Keratinocyte (primary cell): ENCODE measurements around the gene FGF12. TPM values are rescaled to one million over a fixed set of nuclear protein-coding genes. Genes with fewer than 3 reads are reported as not detected.

ENCODE experiments used
- DNase-seq: peaks from one replicate; pipeline ENCODE4 v3.0.0-alpha.2; 2011; ENCODE audit warnings: low read depth, missing footprints, low spot score
- FAIRE-seq: peaks from 2 replicates; lab custom pipeline; 2011; peaks lifted over from hg19 to GRCh38; lab: Jason Lieb, UNC
- H2AFZ ChIP-seq: 2 replicates; pipeline ENCODE4 v1.6.0; 2012; ENCODE audit warnings: low read length, control low read depth, inconsistent platforms; ENCODE audit not compliant: control insufficient read depth
- H3K27ac ChIP-seq: 2 replicates; pipeline ENCODE4 v1.5.1; 2011; ENCODE audit warnings: low read length; ENCODE audit not compliant: control insufficient read depth, insufficient read depth
- H3K27me3 ChIP-seq: 3 replicates; pipeline ENCODE4 v1.6.0; 2011; ENCODE audit warnings: low read length; ENCODE audit not compliant: control insufficient read depth, insufficient read depth; ENCODE audit errors: extremely low read depth
- H3K36me3 ChIP-seq, 2 experiments: 2 replicates in 1 of 2; 3 replicates in 1 of 2; pipeline ENCODE4 v1.5.1; 2011; ENCODE audit warnings: low read length in 2 of 2, mild to moderate bottlenecking in 1 of 2; ENCODE audit not compliant: control insufficient read depth in 2 of 2, insufficient read depth in 2 of 2; ENCODE audit errors: extremely low read depth in 1 of 2
- H3K4me1 ChIP-seq: 3 replicates; pipeline ENCODE4 v1.5.1; 2011; ENCODE audit warnings: low read length; ENCODE audit not compliant: control insufficient read depth, insufficient read depth; ENCODE audit errors: extremely low read depth
- H3K4me2 ChIP-seq: 3 replicates; pipeline ENCODE4 v1.6.0; 2011; ENCODE audit warnings: low read depth, low read length; ENCODE audit not compliant: control insufficient read depth, insufficient read depth; ENCODE audit errors: extremely low read depth
- H3K4me3 ChIP-seq, 3 experiments: fragments of 200-600 bp in 1 of 3; sonication (generic) in 1 of 3; 2 replicates in 2 of 3; 3 replicates in 1 of 3; pipeline ENCODE4 v1.5.1; 2011 to 2016; ENCODE audit warnings: low read length in 3 of 3, mild to moderate bottlenecking in 3 of 3, control low read depth in 2 of 3, inconsistent platforms in 1 of 3, low read depth in 1 of 3, mixed read lengths in 1 of 3, mixed run types in 1 of 3, moderate library complexity in 1 of 3; ENCODE audit not compliant: control insufficient read depth in 2 of 3, insufficient read depth in 2 of 3; ENCODE audit errors: extremely low read depth in 1 of 3
- H3K79me2 ChIP-seq: 2 replicates; pipeline ENCODE4 v1.6.0; 2012; ENCODE audit warnings: low read length; ENCODE audit not compliant: control insufficient read depth, insufficient read depth
- H3K9ac ChIP-seq: 3 replicates; pipeline ENCODE4 v1.6.0; 2011; ENCODE audit warnings: low read length; ENCODE audit not compliant: control insufficient read depth, insufficient read depth; ENCODE audit errors: extremely low read depth
- H3K9me1 ChIP-seq: 3 replicates; pipeline ENCODE4 v1.6.0; 2011; ENCODE audit warnings: low read length; ENCODE audit not compliant: control insufficient read depth, insufficient read depth; ENCODE audit errors: extremely low read depth
- H3K9me3 ChIP-seq: 2 replicates; pipeline ENCODE4 v1.5.1; 2012; ENCODE audit warnings: low read depth, low read length; ENCODE audit not compliant: control insufficient read depth
- H4K20me1 ChIP-seq: 3 replicates; pipeline ENCODE4 v1.6.0; 2011; ENCODE audit warnings: low read length; ENCODE audit not compliant: control insufficient read depth, insufficient read depth; ENCODE audit errors: extremely low read depth
- EZH2 ChIP-seq: IDR thresholded peaks from one replicate; pipeline ENCODE4 v1.6.1; 2012; ENCODE audit warnings: inconsistent platforms, mild to moderate bottlenecking, low read length, moderate library complexity
- dilution Hi-C: fragments of 300-500 bp; cut with MboI; formaldehyde crosslinking; loops from one replicate; pipeline ENCODE4 v1.7.0; 2020; ENCODE audit warnings: low sequenced_read_pairs; ENCODE audit not compliant: extremely low pct_ligation_motif_present
- polyA plus RNA-seq, 5 experiments: library from polyadenylated mRNA; depleted of rRNA in 3 of 5; stranded (reverse) in 3 of 5; stranded (forward) in 1 of 5; unstranded in 1 of 5; fragments of >200 nt; gene quantifications; 1 replicate in 1 of 5; 2 replicates in 3 of 5; 3 replicates in 1 of 5; pipeline versions ENCODE4 v1.2.1 to v1.2.3, GENCODE V29; 2011 to 2012; ENCODE audit warnings: missing spikeins in 2 of 5, low read depth in 1 of 5, low replicate concordance in 1 of 5
- TF ChIP-seq, protein P1 (sequence below), 3 experiments: IDR thresholded peaks in 1 of 3; conservative IDR thresholded peaks in 1 of 3; optimal IDR thresholded peaks in 1 of 3; 2 replicates in 2 of 3; 3 replicates in 1 of 3; pipeline versions ENCODE3 to v1.5.1; 2011; ENCODE audit warnings: low read length in 3 of 3, mild to moderate bottlenecking in 3 of 3, moderate library complexity in 2 of 3, control low read depth in 1 of 3, inconsistent platforms in 1 of 3; ENCODE audit not compliant: insufficient read depth in 2 of 3; ENCODE audit errors: extremely low read depth in 1 of 3

FGF12 gene
- polyA plus RNA-seq, 1 donor (not counting 4 experiments of a cell fraction or from before 2014, with no cell fraction given) = 4.1 TPM

DNA sequence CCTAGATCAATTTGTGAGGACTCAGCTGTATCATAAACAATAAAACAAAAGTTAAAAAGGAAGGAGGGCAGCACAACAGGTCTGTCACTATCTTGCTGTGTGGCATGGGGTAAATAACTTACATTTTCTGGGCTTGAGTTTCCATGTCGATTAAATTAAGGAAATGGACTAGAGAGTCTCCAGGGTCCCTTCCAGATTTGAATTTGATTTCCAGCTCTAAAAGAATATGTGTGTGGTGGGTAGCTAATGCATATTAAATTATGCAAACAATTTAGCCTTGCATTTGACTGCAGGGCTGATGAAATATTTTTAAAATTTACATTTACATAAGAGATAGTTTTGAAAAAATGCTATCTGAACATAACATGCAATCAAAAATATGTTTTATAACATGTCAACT, 447.7 kb downstream of the FGF12 start:
- dilution Hi-C loops = no loop called here
- DNase-seq (no peak), FAIRE-seq (no peak)

DNA sequence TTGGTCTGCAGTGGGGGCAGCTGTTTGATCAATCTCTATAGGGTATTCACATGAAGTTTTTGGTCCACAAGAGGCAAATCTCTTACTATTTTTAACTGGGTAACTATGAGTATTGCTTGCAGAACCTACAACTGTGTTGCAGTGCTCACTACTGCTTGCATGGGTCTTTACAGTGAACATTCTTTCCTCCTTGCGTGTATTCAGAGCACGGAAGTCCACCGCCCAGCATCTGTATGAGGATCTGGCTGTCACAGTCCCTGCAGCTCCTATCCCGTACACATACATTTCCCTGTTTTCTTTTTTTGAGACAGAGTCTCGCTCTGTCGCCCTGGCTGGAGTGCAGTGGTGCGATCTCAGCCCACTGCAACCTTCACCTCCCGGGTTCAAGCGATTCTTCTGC, 449.9 kb downstream of the FGF12 start:
- no peaks in the 10 kb centered on the region for H3K27me3 ChIP-seq
- H3K4me3 ChIP-seq = no peak overlapping the region
- H3K4me2 ChIP-seq = no peak overlapping the region
- no peaks in the 10 kb centered on the region for H4K20me1 ChIP-seq
- no peak overlapping the region for H2AFZ ChIP-seq
- no peak for DNase-seq
- no peaks in the 10 kb centered on the region for H3K9me3 ChIP-seq
- H3K79me2 ChIP-seq = no peaks in the 10 kb centered on the region
- no peak overlapping the region for H3K27ac ChIP-seq
- FAIRE-seq = no peak
- no peak overlapping the region for H3K9ac ChIP-seq
- TF ChIP-seq EZH2 = no peak
- TF ChIP-seq, protein P1, sequence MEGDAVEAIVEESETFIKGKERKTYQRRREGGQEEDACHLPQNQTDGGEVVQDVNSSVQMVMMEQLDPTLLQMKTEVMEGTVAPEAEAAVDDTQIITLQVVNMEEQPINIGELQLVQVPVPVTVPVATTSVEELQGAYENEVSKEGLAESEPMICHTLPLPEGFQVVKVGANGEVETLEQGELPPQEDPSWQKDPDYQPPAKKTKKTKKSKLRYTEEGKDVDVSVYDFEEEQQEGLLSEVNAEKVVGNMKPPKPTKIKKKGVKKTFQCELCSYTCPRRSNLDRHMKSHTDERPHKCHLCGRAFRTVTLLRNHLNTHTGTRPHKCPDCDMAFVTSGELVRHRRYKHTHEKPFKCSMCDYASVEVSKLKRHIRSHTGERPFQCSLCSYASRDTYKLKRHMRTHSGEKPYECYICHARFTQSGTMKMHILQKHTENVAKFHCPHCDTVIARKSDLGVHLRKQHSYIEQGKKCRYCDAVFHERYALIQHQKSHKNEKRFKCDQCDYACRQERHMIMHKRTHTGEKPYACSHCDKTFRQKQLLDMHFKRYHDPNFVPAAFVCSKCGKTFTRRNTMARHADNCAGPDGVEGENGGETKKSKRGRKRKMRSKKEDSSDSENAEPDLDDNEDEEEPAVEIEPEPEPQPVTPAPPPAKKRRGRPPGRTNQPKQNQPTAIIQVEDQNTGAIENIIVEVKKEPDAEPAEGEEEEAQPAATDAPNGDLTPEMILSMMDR (optimal IDR thresholded peaks at IDR 0.05 in 1 of 3, IDR thresholded peaks at IDR 0.05 in 1 of 3, conservative IDR thresholded peaks at IDR 0.05 in 1 of 3; ENCODE audit: extremely low read depth in 1 of 3, insufficient read depth in 2 of 3, low read length in 3 of 3) = no peak
- dilution Hi-C loops = no loop called here
- H3K4me1 ChIP-seq = no peaks in the 10 kb centered on the region
- no peaks in the 10 kb centered on the region for H3K9me1 ChIP-seq
- no peaks in the 10 kb centered on the region for H3K36me3 ChIP-seq

More for the DNA sequence above, 447.7 kb downstream of the FGF12 start:
- no peaks in the 10 kb centered on the region for H4K20me1 ChIP-seq
- H3K4me2 ChIP-seq = no peak overlapping the region
- H3K4me1 ChIP-seq = no peaks in the 10 kb centered on the region
- TF ChIP-seq EZH2 = no peak
- TF ChIP-seq, protein P1 (optimal IDR thresholded peaks at IDR 0.05 in 1 of 3, IDR thresholded peaks at IDR 0.05 in 1 of 3, conservative IDR thresholded peaks at IDR 0.05 in 1 of 3; ENCODE audit: extremely low read depth in 1 of 3, insufficient read depth in 2 of 3, low read length in 3 of 3) = no peak
- no peak overlapping the region for H3K27ac ChIP-seq
- H3K9ac ChIP-seq = no peak overlapping the region
- no peaks in the 10 kb centered on the region for H3K79me2 ChIP-seq
- H3K9me1 ChIP-seq = no peaks in the 10 kb centered on the region
- no peak overlapping the region for H2AFZ ChIP-seq
- H3K36me3 ChIP-seq = no peaks in the 10 kb centered on the region
- H3K27me3 ChIP-seq = no peaks in the 10 kb centered on the region
- H3K9me3 ChIP-seq = no peaks in the 10 kb centered on the region
- H3K4me3 ChIP-seq = no peak overlapping the region
